Motor neuron (in vitro differentiated cells): ENCODE results near the gene GNG13. TPM values are rescaled to one million over a fixed set of nuclear protein-coding genes. Genes with fewer than 3 reads are reported as not detected.

Source experiments
- ATAC-seq, 8 experiments: fragments of 200-7000 bp; cut with Tn5 transposase; replicated peaks in 6 of 8; 2 replicates each; pipeline ENCODE4 v1.8.0; 2021; ENCODE audit warnings: mild to moderate bottlenecking in 8 of 8, moderate library complexity in 8 of 8
- H3K27ac ChIP-seq, 2 donors: fragments of 250-450 bp; sonication (Bioruptor Pico); 2 replicates each; pipeline ENCODE4 v1.9.0; 2021; ENCODE audit warnings: antibody characterized with exemption in 2 of 2, mild to moderate bottlenecking in 2 of 2, moderate library complexity in 1 of 2
- H3K4me1 ChIP-seq, 2 donors: fragments of 250-450 bp; sonication (Bioruptor Pico); replicated peaks in 1 of 2; 2 replicates each; pipeline ENCODE4 v1.6.1; 2021; ENCODE audit warnings: antibody characterized with exemption in 2 of 2, mild to moderate bottlenecking in 2 of 2, moderate library complexity in 1 of 2
- H3K4me3 ChIP-seq, 5 donors: fragments of 250-450 bp; sonication (Bioruptor Pico); 2 replicates each; pipeline ENCODE4 v1.9.0; 2021; ENCODE audit warnings: antibody characterized with exemption in 5 of 5, mild to moderate bottlenecking in 5 of 5, moderate library complexity in 4 of 5
- WGBS, 10 experiments: fragments of 450-650 bp; shearing (Covaris generic); methylation state at CpG; one replicate each; pipeline ENCODE4 v1.0.0; 2022; 5-methylcytosine and 5-hydroxymethylcytosine counted together
- in situ Hi-C, 9 experiments: fragments of 400-800 bp; cut with MboI; loops; one replicate each; pipeline ENCODE4 v1.15.0; 2021; ENCODE audit warnings: low sequenced_read_pairs in 9 of 9, low pct_unique_long_range_greater_than_20kb in 2 of 9; ENCODE audit not compliant: unreplicated experiment in 9 of 9
- total RNA-seq, 8 experiments: library from RNA; unstranded; fragments of 300-600 nt; gene quantifications; 2 replicates each; pipeline versions ENCODE4 v1.2.3 to v1.2.4, GENCODE V29; 2022

GNG13 gene
- total RNA-seq, 8 experiments from 2014 or later, result 0.56 to 2.8 (median 0.85) TPM; not detected in 3

- WGBS, 10 experiments, result 0 to 94% (median 67%) methylated on average over 1 to 4 of the region's 40 CpGs; no CpG with 5 or more reads in 6 of the 10 experiments
- Histone ChIP-seq H3K4me3 (no peak overlapping the region), H3K27ac (no peak overlapping the region), H3K4me1 (peaks cover 2 to 3% of the 10 kb centered on the region in 2 donors)
- in situ Hi-C loops, result no loop called here
- ATAC-seq, result peak in 3 of 8 experiments; percentile 81 to 91 (median 90)
These were observed 6.3 kb downstream of the GNG13 start for GRCh38 chr16:794091-794822.

GRCh38 chr16:793414-793813 is 7.1 kb downstream of the GNG13 start:
- peaks cover 4 to 5% of the 10 kb centered on the region in 2 donors for H3K4me1 ChIP-seq
- ATAC-seq, result no peak
- no peak overlapping the region for H3K4me3 ChIP-seq
- in situ Hi-C loops, result no loop called here
- H3K27ac ChIP-seq, result no peak overlapping the region
- WGBS, 10 experiments, result 90 to 100% (median 98%) methylated on average over 1 to 4 of the region's 8 CpGs; no CpG with 5 or more reads in 6 of the 10 experiments

GRCh38 chr16:792221-792995 is 8.1 kb downstream of the GNG13 start:
- ATAC-seq, result no peak
- Histone ChIP-seq H3K4me3 (no peak overlapping the region), H3K27ac (no peak overlapping the region), H3K4me1 (peaks cover 6 to 8% of the 10 kb centered on the region in 2 donors)
- in situ Hi-C loops, result no loop called here
- 88 to 100% (median 100%) methylated on average over 1 to 8 of the region's 46 CpGs; no CpG with 5 or more reads in 7 of the 10 experiments for WGBS, 10 experiments

GRCh38 chr16:791131-791530 is 9.4 kb downstream of the GNG13 start:
- no peak overlapping the region for H3K4me3 ChIP-seq
- H3K27ac ChIP-seq, result no peak overlapping the region
- no peak for ATAC-seq
- 93 to 100% (median 100%) methylated on average over 3 to 5 of the region's 23 CpGs; no CpG with 5 or more reads in 7 of the 10 experiments for WGBS, 10 experiments
- H3K4me1 ChIP-seq, result peaks cover 10 to 14% of the 10 kb centered on the region in 2 donors
- in situ Hi-C loops, result no loop called here

- in situ Hi-C loops, result no loop called here
- 100% methylated on average over 1 of the region's 17 CpGs; no CpG with 5 or more reads in 9 of the 10 experiments for WGBS, 10 experiments
- ATAC-seq, result no peak
- Histone ChIP-seq H3K4me1 (peaks cover 13 to 18% of the 10 kb centered on the region in 2 donors), H3K27ac (no peak overlapping the region), H3K4me3 (no peak overlapping the region)
These were observed 10.4 kb downstream of the GNG13 start for GRCh38 chr16:790086-790485.

- no peak for ATAC-seq
- Histone ChIP-seq H3K4me3 (peak overlapping the region; percentile 66 to 95 (median 76)), H3K4me1 (peaks cover 13 to 19% of the 10 kb centered on the region in 2 donors), H3K27ac (no peak overlapping the region)
- 87% methylated on average over 3 of the region's 33 CpGs; no CpG with 5 or more reads in 9 of the 10 experiments for WGBS, 10 experiments
- in situ Hi-C loops, result no loop called here
These were observed 11.2 kb downstream of the GNG13 start for GRCh38 chr16:789191-789850.

GRCh38 chr16:788399-789126 is 12.0 kb downstream of the GNG13 start, which contains the start of gene CHTF18:
CHTF18 (plus strand) TSS chr16:788620; CDS start chr16:788685, 65 bp downstream.
- in situ Hi-C loops, result no loop called here
- WGBS, 10 experiments, result 0% methylated on average over 11 of the region's 97 CpGs; no CpG with 5 or more reads in 9 of the 10 experiments
- peaks cover 13 to 19% of the 10 kb centered on the region in 2 donors for H3K4me1 ChIP-seq
- peak; percentile 72 to 90 (median 82) for ATAC-seq
- H3K4me3 ChIP-seq, result peak within 1 kb of the TSS; percentile 76 to 95 (median 86)
- H3K27ac ChIP-seq, result peak within 1 kb of the TSS; percentile 58 to 85

- in situ Hi-C loops, result no loop called here
- H3K4me1 ChIP-seq, result peaks cover 13 to 19% of the 10 kb centered on the region in 2 donors
- ATAC-seq, result peak in 6 of 8 experiments; percentile 11 to 55 (median 48)
- no CpG with 5 or more reads among the region's 45 CpGs for WGBS, 10 experiments
- peak within 1 kb of the TSS; percentile 58 to 85 for H3K27ac ChIP-seq
- H3K4me3 ChIP-seq, result peak within 1 kb of the TSS; percentile 76 to 95 (median 86)
These were observed 12.5 kb downstream of the GNG13 start, which contains the start of gene RPUSD1 for GRCh38 chr16:787978-788398. RPUSD1 (minus strand) TSS chr16:788381; CDS start chr16:787737, 644 bp downstream.

- Histone ChIP-seq H3K27ac (peak overlapping the region in 1 of 2 donors; percentile 85), H3K4me1 (peaks cover 13 to 19% of the 10 kb centered on the region in 2 donors), H3K4me3 (peak overlapping the region; percentile 76 to 95 (median 86))
- in situ Hi-C loops, result no loop called here
- ATAC-seq, result no peak
- 20 to 100% (median 75%) methylated on average over 2 to 34 of the region's 47 CpGs; no CpG with 5 or more reads in 6 of the 10 experiments for WGBS, 10 experiments
These were observed 13.1 kb downstream of the GNG13 start for GRCh38 chr16:787321-787966.

- in situ Hi-C loops, result no loop called here
- Histone ChIP-seq H3K27ac (peak overlapping the region in 1 of 2 donors; percentile 63), H3K4me1 (peaks cover 13 to 19% of the 10 kb centered on the region in 2 donors), H3K4me3 (peak overlapping the region in 1 of 5 donors; percentile 0)
- WGBS, 10 experiments, result 20 to 84% (median 50%) methylated on average over 2 to 5 of the region's 58 CpGs; no CpG with 5 or more reads in 6 of the 10 experiments
- peak; percentile 1 to 43 (median 32) for ATAC-seq
These were observed 14.7 kb downstream of the GNG13 start for GRCh38 chr16:785563-786535.

GRCh38 chr16:784431-784830 is 16.1 kb downstream of the GNG13 start:
- Histone ChIP-seq H3K4me3 (no peak overlapping the region), H3K4me1 (peaks cover 12 to 19% of the 10 kb centered on the region in 2 donors), H3K27ac (no peak overlapping the region)
- in situ Hi-C loops, result no loop called here
- WGBS, 10 experiments, result no CpG with 5 or more reads among the region's 19 CpGs
- no peak for ATAC-seq
